ENCODE results near the gene CCNK.

Gene CCNK

GRCh38 chr14:99478128-99478527 lies 3.1 kb upstream of the CCNK start:
- Histone ChIP-seq H3K4me3 (ENCODE audit: insufficient read depth, low read length, poor library complexity, severe bottlenecking) (no peak overlapping the region), H3K9ac (ENCODE audit: low read length) (no peak overlapping the region), H3F3A (ENCODE audit: insufficient read depth) (no peaks in the 10 kb centered on the region)

GRCh38 chr14:99479160-99479905 lies 1.9 kb upstream of the CCNK start:
- TF ChIP-seq CTCF (IDR thresholded peaks at IDR 0.05; ENCODE audit: insufficient read depth, low read length, poor library complexity, severe bottlenecking) (no peak), EZH2phosphoT487 (conservative IDR thresholded peaks at IDR 0.05; ENCODE audit: low read length) (no peak)
- Histone ChIP-seq H3K9me3 (ENCODE audit: insufficient read depth, low read length) (no peaks in the 10 kb centered on the region), H3F3A (ENCODE audit: insufficient read depth) (no peaks in the 10 kb centered on the region), H3K4me3 (ENCODE audit: insufficient read depth, low read length, poor library complexity, severe bottlenecking) (peak overlapping the region; percentile 59), H3K36me3 (ENCODE audit: low read length) (no peaks in the 10 kb centered on the region), H3K79me2 (ENCODE audit: insufficient read depth, low read length) (peaks cover 82% of the 10 kb centered on the region), H3K9me2 (replicated peaks; ENCODE audit: insufficient read depth, low read length) (no peaks in the 10 kb centered on the region), H4K20me1 (ENCODE audit: low read depth, low read length) (peaks cover 47% of the 10 kb centered on the region), H3K27ac (ENCODE audit: low read depth, low read length) (no peak overlapping the region), H2AFZ (ENCODE audit: low read depth, low read length, severe bottlenecking) (no peak overlapping the region), H3K27me3 (ENCODE audit: low read length) (no peaks in the 10 kb centered on the region), H3K9ac (ENCODE audit: low read length) (peak overlapping the region; percentile 55), H3K4me2 (ENCODE audit: low read depth, low read length, poor library complexity, severe bottlenecking) (peak overlapping the region; percentile 68)

More at GRCh38 chr14:99478128-99478527, 3.1 kb upstream of the CCNK start:
- Histone ChIP-seq H3K27me3 (ENCODE audit: low read length) (no peaks in the 10 kb centered on the region), H3K27ac (ENCODE audit: low read depth, low read length) (no peak overlapping the region), H3K36me3 (ENCODE audit: low read length) (no peaks in the 10 kb centered on the region), H3K9me3 (ENCODE audit: insufficient read depth, low read length) (no peaks in the 10 kb centered on the region), H3K79me2 (ENCODE audit: insufficient read depth, low read length) (peaks cover 79% of the 10 kb centered on the region), H3K9me2 (replicated peaks; ENCODE audit: insufficient read depth, low read length) (no peaks in the 10 kb centered on the region), H4K20me1 (ENCODE audit: low read depth, low read length) (peaks cover 39% of the 10 kb centered on the region), H3K4me2 (ENCODE audit: low read depth, low read length, poor library complexity, severe bottlenecking) (no peak overlapping the region), H2AFZ (ENCODE audit: low read depth, low read length, severe bottlenecking) (no peak overlapping the region)
- no peak for TF ChIP-seq EZH2phosphoT487 (conservative IDR thresholded peaks at IDR 0.05; ENCODE audit: low read length)

- Histone ChIP-seq H3K79me2 (ENCODE audit: insufficient read depth, low read length) (peaks cover 84% of the 10 kb centered on the region), H3K9ac (ENCODE audit: low read length) (peak within 1 kb of the TSS; percentile 88), H2AFZ (ENCODE audit: low read depth, low read length, severe bottlenecking) (peak within 1 kb of the TSS; percentile 68), H3K27ac (ENCODE audit: low read depth, low read length) (peak within 1 kb of the TSS; percentile 36; the same call in 1 of the 2 replicates), H3K27me3 (ENCODE audit: low read length) (no peaks in the 10 kb centered on the region), H3K9me3 (ENCODE audit: insufficient read depth, low read length) (no peaks in the 10 kb centered on the region), H3K36me3 (ENCODE audit: low read length) (no peaks in the 10 kb centered on the region), H3K9me2 (replicated peaks; ENCODE audit: insufficient read depth, low read length) (no peaks in the 10 kb centered on the region), H3K4me2 (ENCODE audit: low read depth, low read length, poor library complexity, severe bottlenecking) (peak within 1 kb of the TSS; percentile 87), H3K4me3 (ENCODE audit: insufficient read depth, low read length, poor library complexity, severe bottlenecking) (peak within 1 kb of the TSS; percentile 91), H4K20me1 (ENCODE audit: low read depth, low read length) (peaks cover 55% of the 10 kb centered on the region), H3F3A (ENCODE audit: insufficient read depth) (no peaks in the 10 kb centered on the region)
- TF ChIP-seq EZH2phosphoT487 (conservative IDR thresholded peaks at IDR 0.05; ENCODE audit: low read length) (no peak), CTCF (IDR thresholded peaks at IDR 0.05; ENCODE audit: insufficient read depth, low read length, poor library complexity, severe bottlenecking) (no peak)
These were observed 1.0 kb upstream of the CCNK start, which contains the start of gene SETD3 for GRCh38 chr14:99479906-99480869. Gene SETD3, minus strand, starts transcription at chr14:99480859. Its CDS starts 15,054 bp downstream, at chr14:99465805.

Measured in SU-DHL-6 (cell line).